BJ (cell line): Measurements from ENCODE around the gene TMEM47. TPM values are rescaled to one million over a fixed set of nuclear protein-coding genes. Genes with fewer than 3 reads are reported as not detected.

Experiments
- CTCF ChIA-PET: fragments of 350-600 bp; formaldehyde crosslinking; extraction: SDS; loops from one replicate; lab custom pipeline; 2021; ENCODE audit warnings: antibody characterized with exemption, inconsistent platforms; lab: Yijun Ruan, JAX
- POLR2A ChIA-PET: fragments of 300-600 bp; sonication (Branson Sonifier 250); formaldehyde crosslinking; extraction: SDS; loops from one replicate; lab custom pipeline; 2021; ENCODE audit warnings: antibody characterized with exemption; lab: Charles Lee
- DNase-seq: peaks from one replicate; pipeline ENCODE4 v3.0.0-alpha.2; 2011; ENCODE audit warnings: low read depth
- H3K27me3 ChIP-seq: 2 replicates; pipeline ENCODE4 v1.6.0; 2011; ENCODE audit warnings: low read length; ENCODE audit not compliant: control insufficient read depth, insufficient read depth
- H3K36me3 ChIP-seq: 2 replicates; pipeline ENCODE4 v1.5.1; 2011; ENCODE audit warnings: low read length; ENCODE audit not compliant: control insufficient read depth, insufficient read depth
- H3K4me3 ChIP-seq: 2 replicates; pipeline ENCODE4 v1.5.1; 2011; ENCODE audit warnings: low read depth, mild to moderate bottlenecking, control low read depth, low read length
- CTCF ChIP-seq: IDR thresholded peaks from 2 replicates; pipeline ENCODE4 v1.5.1; 2011; ENCODE audit warnings: low read depth, mild to moderate bottlenecking, control low read depth, inconsistent platforms, low read length, moderate library complexity; ENCODE audit not compliant: insufficient read depth
- polyA minus RNA-seq: library from RNA; depleted of rRNA, polyadenylated mRNA; stranded (reverse); fragments of >200 nt; gene quantifications from 2 replicates; pipeline ENCODE4 v1.2.3, GENCODE V29; 2011; rRNA and poly(A)+ RNA removed
- polyA plus RNA-seq: library from polyadenylated mRNA; depleted of rRNA; stranded (reverse); fragments of >200 nt; gene quantifications from 2 replicates; pipeline ENCODE4 v1.2.3, GENCODE V29; 2011; rRNA removed

TMEM47 gene
- 56.9 and 97.9 TPM in 2 replicates for polyA plus RNA-seq
- 41.2 and 41.4 TPM in 2 replicates for polyA minus RNA-seq

DNA sequence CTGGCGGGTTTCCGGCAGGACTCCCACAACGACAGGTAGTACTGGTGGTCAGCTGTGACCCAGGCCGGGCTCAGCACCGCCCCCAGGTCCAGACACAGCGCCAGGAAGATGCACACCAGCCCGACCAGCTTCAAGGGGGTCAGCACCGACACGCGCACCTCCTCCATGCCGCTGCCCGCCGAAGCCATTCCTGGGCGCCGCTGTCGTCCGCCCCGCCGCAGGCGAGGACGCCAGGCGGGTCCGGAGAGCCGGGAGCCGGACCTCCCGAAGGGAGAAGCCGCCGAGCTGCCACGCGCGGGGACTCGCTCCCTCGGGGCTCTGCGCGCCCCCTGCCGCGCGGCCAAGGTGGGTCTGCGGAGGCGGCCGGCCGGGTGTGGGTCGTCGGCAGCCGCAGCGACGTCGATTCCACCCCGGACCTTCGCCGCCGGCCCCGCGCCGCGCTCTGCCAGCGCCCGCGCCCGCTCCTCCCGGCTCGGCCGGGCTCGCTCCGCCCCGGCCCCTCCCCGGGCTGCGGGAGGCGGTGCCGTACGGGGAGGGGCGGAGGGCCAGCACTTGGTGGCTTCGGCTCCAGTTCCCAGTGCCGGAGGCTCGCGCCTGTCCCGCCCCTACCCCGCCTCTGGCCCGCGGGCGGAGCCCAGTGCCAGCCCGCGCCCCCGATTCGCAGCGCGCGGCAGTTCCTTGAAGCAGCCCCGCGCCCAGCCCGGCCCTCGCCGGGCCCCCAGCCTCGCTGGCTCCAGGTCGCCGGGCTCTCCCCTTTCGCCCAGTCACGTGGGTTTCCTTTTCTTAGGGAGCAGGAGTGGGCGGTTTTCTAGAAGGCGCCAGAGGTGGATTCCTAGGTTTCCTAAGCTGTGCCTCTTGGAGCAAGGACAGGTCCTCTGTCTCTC, at the start of gene TMEM47:
Gene TMEM47, minus strand, starts transcription at position 444 of the 884 bp plus-strand sequence. Its CDS starts 256 bp downstream, at position 188.
- DNase-seq = peak; percentile 17
- Histone ChIP-seq H3K27me3 (no peaks in the 10 kb centered on the region), H3K4me3 (peak within 1 kb of the TSS; percentile 84), H3K36me3 (no peaks in the 10 kb centered on the region)
- no peak for TF ChIP-seq CTCF
- POLR2A ChIA-PET = no interaction called here
- CTCF ChIA-PET = interaction anchor here (0.6 to 1.1 kb wide), 2 partner anchors 56 to 156 kb away, joined by 3 read pairs; no protein-coding TSS in a partner anchor

GRCh38 chrX:34687095-34687494, 30.0 kb upstream of the TMEM47 start:
- Histone ChIP-seq H3K27me3 (no peaks in the 10 kb centered on the region), H3K36me3 (no peaks in the 10 kb centered on the region), H3K4me3 (no peak overlapping the region)
- no peak for TF ChIP-seq CTCF
- CTCF ChIA-PET = no interaction called here
- no peak for DNase-seq
- POLR2A ChIA-PET = no interaction called here

DNA sequence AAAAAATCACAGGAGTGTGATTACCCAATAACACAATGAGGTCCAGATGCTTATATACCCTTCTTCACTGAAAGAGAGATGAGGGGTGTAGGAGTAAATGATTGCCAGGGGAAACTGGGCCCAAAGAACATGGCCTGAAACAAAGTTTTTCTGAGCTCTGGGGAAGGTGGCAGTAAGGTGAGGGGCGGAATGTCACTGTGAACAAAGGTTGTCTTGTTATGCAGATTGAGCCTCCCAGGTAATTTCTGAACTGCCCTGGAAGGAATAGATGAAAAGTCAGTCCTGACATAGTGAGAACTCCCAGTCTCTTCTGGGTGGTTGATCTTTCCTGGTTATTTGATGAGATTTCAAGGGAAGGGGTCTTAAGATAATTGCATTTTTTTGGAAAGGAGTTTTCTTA, 2.5 kb upstream of the TMEM47 start:
- Histone ChIP-seq H3K36me3 (no peaks in the 10 kb centered on the region), H3K4me3 (no peak overlapping the region), H3K27me3 (no peaks in the 10 kb centered on the region)
- no peak for DNase-seq
- POLR2A ChIA-PET = no interaction called here
- CTCF ChIA-PET = no interaction called here
- no peak for TF ChIP-seq CTCF

GRCh38 chrX:34658326-34658725, 1.2 kb upstream of the TMEM47 start:
- no peak for TF ChIP-seq CTCF
- ChIA-PET CTCF (no interaction called here), POLR2A (no interaction called here)
- Histone ChIP-seq H3K4me3 (no peak overlapping the region; the same call in 1 of the 2 replicates), H3K27me3 (no peaks in the 10 kb centered on the region), H3K36me3 (no peaks in the 10 kb centered on the region)
- DNase-seq = no peak

DNA sequence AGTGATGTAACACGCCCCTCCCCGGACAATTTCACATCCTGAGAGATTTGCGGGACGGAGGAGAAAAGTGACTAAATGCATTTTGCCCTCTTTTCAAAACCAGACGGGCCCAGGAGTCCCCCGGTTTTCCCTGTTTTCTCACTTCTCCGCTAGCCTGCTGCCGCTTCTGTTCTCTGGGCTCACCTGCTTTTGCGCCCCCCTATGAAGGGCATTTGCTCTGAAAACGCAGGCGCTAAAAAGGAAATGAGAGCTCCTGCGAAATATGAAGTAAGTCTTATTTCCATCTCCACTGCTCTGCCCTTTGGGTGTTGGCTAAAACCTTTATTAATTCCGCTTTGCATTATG, 613 bp upstream of the TMEM47 start:
- ChIA-PET CTCF (interaction anchor here (0.6 kb wide), 1 partner anchor 55 kb away, joined by 3 read pairs; no protein-coding TSS in a partner anchor), POLR2A (no interaction called here)
- peak overlapping the region; percentile 47 for H3K4me3 ChIP-seq
- TF ChIP-seq CTCF = no peak
- no peak for DNase-seq
- no peaks in the 10 kb centered on the region for H3K27me3 ChIP-seq
- no peaks in the 10 kb centered on the region for H3K36me3 ChIP-seq
